VCaP (cell line): ENCODE data around the gene CFAP74.
A peak's percentile ranks its signal among the peaks of the same experiment; 100 is the strongest.

Source experiments
- H3K27ac ChIP-seq: fragments of 450-650 bp; 2 replicates; pipeline ENCODE4 v1.5.1; 2017
- CTCF ChIP-seq: fragments of 450-650 bp; conservative IDR thresholded peaks from 2 replicates; pipeline ENCODE4 v1.5.1; 2017; ENCODE audit warnings: mild to moderate bottlenecking, moderate library complexity

CFAP74 gene

GRCh38 chr1:2049718-2050431 is 46.3 kb upstream of the CFAP74 start, which contains the start of gene PRKCZ:
Gene PRKCZ (plus strand): TSS chr1:2050411. CDS start chr1:2050631, 220 bp downstream.
- H3K27ac ChIP-seq, result peak within 1 kb of the TSS; percentile 95
- peak; percentile 42 for TF ChIP-seq CTCF

- H3K27ac ChIP-seq, result peak overlapping the region; percentile 95
These were observed 45.7 kb upstream of the CFAP74 start for GRCh38 chr1:2049225-2049717.

GRCh38 chr1:2047749-2048729 is 44.5 kb upstream of the CFAP74 start:
- H3K27ac ChIP-seq, result peak overlapping the region; percentile 95
- no peak for TF ChIP-seq CTCF

More at GRCh38 chr1:2049225-2049717, 45.7 kb upstream of the CFAP74 start:
- peak; percentile 83 for TF ChIP-seq CTCF

GRCh38 chr1:2046953-2047748 is 43.6 kb upstream of the CFAP74 start:
- no peak for TF ChIP-seq CTCF
- H3K27ac ChIP-seq, result peak overlapping the region; percentile 95; the same call in 1 of the 2 replicates

- no peak overlapping the region for H3K27ac ChIP-seq
- peak; percentile 95 for TF ChIP-seq CTCF
These were observed 42.8 kb upstream of the CFAP74 start for GRCh38 chr1:2046174-2046917.

GRCh38 chr1:2045468-2046173 is 42.0 kb upstream of the CFAP74 start:
- H3K27ac ChIP-seq, result peak overlapping the region; percentile 59; the same call in 1 of the 2 replicates

More at GRCh38 chr1:2045468-2046173, 42.0 kb upstream of the CFAP74 start:
- no peak for TF ChIP-seq CTCF
